OCI-LY7 (cell line): ENCODE measurements around the gene ST6GAL1.

ENCODE experiments used
- EZH2phosphoT487 ChIP-seq: fragments of 200-600 bp; sonication (generic); IDR thresholded peaks from 2 replicates; pipeline ENCODE4 v1.6.1; 2018; ENCODE audit warnings: low read depth, borderline replicate concordance, mild to moderate bottlenecking, mixed run types, antibody characterized with exemption, low read length, moderate library complexity, mixed read lengths
- TF ChIP-seq, protein P1 (sequence below): fragments of 200-600 bp; sonication (generic); conservative IDR thresholded peaks from 2 replicates; pipeline ENCODE4 v1.5.1; 2014; ENCODE audit warnings: mild to moderate bottlenecking, antibody characterized with exemption, low read length, moderate library complexity, mixed read lengths

DNA sequence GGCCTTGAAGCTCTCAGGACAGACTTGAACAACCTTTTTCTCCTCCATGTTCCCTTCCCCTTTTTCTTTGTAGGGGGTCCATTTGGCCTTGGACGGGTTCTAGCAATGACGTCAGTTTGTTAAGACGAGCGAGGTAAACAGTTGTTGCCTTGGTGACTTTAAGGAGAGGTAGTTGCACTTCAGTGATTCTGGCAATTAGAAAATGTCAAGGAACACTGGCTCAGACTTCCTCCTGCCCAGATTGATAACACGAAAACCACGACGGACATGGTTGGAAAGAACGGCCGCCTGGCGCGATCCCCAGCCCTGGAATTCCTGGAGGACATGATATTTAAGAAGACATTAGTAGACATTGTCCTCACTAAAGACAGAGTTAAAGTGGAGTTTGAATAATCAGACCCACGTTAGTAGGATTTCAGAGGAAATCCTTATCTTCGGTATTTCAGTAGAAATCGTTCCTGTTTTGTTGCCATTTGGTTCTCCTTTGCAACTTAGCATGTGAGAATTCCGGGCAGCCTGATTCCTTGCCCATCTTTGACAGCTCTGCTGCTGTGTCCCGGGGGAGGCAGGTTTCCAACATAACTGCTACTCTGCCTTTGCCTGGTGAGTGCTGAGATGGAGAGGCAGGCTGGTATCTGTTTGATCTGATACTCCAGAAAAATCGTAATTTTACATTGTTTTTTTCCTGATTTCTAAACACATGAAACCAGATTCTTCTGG, 87.3 kb downstream of the ST6GAL1 start:
- TF ChIP-seq, protein P1, sequence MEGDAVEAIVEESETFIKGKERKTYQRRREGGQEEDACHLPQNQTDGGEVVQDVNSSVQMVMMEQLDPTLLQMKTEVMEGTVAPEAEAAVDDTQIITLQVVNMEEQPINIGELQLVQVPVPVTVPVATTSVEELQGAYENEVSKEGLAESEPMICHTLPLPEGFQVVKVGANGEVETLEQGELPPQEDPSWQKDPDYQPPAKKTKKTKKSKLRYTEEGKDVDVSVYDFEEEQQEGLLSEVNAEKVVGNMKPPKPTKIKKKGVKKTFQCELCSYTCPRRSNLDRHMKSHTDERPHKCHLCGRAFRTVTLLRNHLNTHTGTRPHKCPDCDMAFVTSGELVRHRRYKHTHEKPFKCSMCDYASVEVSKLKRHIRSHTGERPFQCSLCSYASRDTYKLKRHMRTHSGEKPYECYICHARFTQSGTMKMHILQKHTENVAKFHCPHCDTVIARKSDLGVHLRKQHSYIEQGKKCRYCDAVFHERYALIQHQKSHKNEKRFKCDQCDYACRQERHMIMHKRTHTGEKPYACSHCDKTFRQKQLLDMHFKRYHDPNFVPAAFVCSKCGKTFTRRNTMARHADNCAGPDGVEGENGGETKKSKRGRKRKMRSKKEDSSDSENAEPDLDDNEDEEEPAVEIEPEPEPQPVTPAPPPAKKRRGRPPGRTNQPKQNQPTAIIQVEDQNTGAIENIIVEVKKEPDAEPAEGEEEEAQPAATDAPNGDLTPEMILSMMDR: no peak
- no peak for TF ChIP-seq EZH2phosphoT487
